ENCODE data around the gene NRCAM. TPM values are rescaled to one million over a fixed set of nuclear protein-coding genes. Genes with fewer than 3 reads are reported as not detected.

NRCAM gene
- total RNA-seq, 6 donors from 2014 or later, result 2.5 to 23.0 (median 5.0) TPM

- peaks cover 0 to 7% (median 1%) of the 10 kb centered on the region in 4 donors for H3K4me1 ChIP-seq
- H3K27me3 ChIP-seq, result no peaks in the 10 kb centered on the region
- no peaks in the 10 kb centered on the region for H3K9me3 ChIP-seq
- TF ChIP-seq EP300 (IDR thresholded peaks at IDR 0.05) (no peak), POLR2AphosphoS5 (IDR thresholded peaks at IDR 0.05) (no peak), POLR2A (IDR thresholded peaks at IDR 0.05) (no peak), CTCF (IDR thresholded peaks at IDR 0.05) (no peak)
- no peak for ATAC-seq (ENCODE audit: low FRiP score in 2 of 2)
- no peak for DNase-seq
- no peaks in the 10 kb centered on the region for H3K36me3 ChIP-seq
- no peak overlapping the region for H3K4me3 ChIP-seq
- 57 to 71% methylated on average over 6 of the region's 6 CpGs for WGBS, 2 donors
- H3K27ac ChIP-seq, result no peak overlapping the region
Measured at GRCh38 chr7:108307194-108307593, 149.0 kb downstream of the NRCAM start.

DNA sequence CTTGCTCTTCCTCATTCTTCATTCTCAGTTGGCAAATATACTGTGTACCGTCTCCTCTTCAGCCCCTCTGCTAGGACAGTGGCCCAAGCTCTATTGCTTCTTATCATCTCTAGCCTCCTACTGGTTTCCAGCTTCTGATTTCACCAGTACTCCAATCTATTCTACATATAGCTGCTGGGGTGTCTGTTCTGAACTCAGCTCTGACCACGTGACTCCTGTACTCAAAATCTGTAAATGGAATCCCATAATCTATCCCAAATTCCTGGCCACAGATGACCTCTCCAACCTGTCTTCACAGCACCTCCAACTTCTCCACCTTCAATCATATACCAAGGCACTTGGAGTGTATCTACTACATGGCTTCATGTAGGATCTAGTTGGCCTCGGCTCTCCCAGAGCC is 152.9 kb downstream of the NRCAM start:
- DNase-seq, result no peak
- peaks cover 0 to 4% (median 0%) of the 10 kb centered on the region in 4 donors for H3K4me1 ChIP-seq
- H3K36me3 ChIP-seq, result no peaks in the 10 kb centered on the region
- TF ChIP-seq CTCF (IDR thresholded peaks at IDR 0.05) (no peak), POLR2AphosphoS5 (IDR thresholded peaks at IDR 0.05) (no peak), POLR2A (IDR thresholded peaks at IDR 0.05) (no peak), EP300 (IDR thresholded peaks at IDR 0.05) (no peak)
- no peak for ATAC-seq (ENCODE audit: low FRiP score in 2 of 2)
- no peaks in the 10 kb centered on the region for H3K27me3 ChIP-seq
- H3K27ac ChIP-seq, result no peak overlapping the region
- 83% methylated on average over 3 of the region's 3 CpGs for WGBS, 2 donors
- H3K4me3 ChIP-seq, result no peak overlapping the region
- no peaks in the 10 kb centered on the region for H3K9me3 ChIP-seq

GRCh38 chr7:108301387-108301786 is 154.8 kb downstream of the NRCAM start:
- Histone ChIP-seq H3K9me3 (no peaks in the 10 kb centered on the region), H3K4me3 (no peak overlapping the region)
- 94% methylated on average over 2 of the region's 2 CpGs for WGBS, 2 donors

GRCh38 chr7:108299251-108299973 is 156.8 kb downstream of the NRCAM start:
- 65 to 77% methylated on average over 8 of the region's 8 CpGs for WGBS, 2 donors
- ATAC-seq (ENCODE audit: low FRiP score in 2 of 2), result no peak

More at GRCh38 chr7:108301387-108301786, 154.8 kb downstream of the NRCAM start:
- H3K36me3 ChIP-seq, result no peaks in the 10 kb centered on the region
- H3K27me3 ChIP-seq, result no peaks in the 10 kb centered on the region
- no peak for DNase-seq
- H3K27ac ChIP-seq, result no peak overlapping the region
- H3K4me1 ChIP-seq, result no peaks in the 10 kb centered on the region
- TF ChIP-seq EP300 (IDR thresholded peaks at IDR 0.05) (no peak), CTCF (IDR thresholded peaks at IDR 0.05) (no peak), POLR2AphosphoS5 (IDR thresholded peaks at IDR 0.05) (no peak), POLR2A (IDR thresholded peaks at IDR 0.05) (no peak)
- ATAC-seq (ENCODE audit: low FRiP score in 2 of 2), result no peak

More at GRCh38 chr7:108299251-108299973, 156.8 kb downstream of the NRCAM start:
- TF ChIP-seq POLR2AphosphoS5 (IDR thresholded peaks at IDR 0.05), result no peak
- no peak for TF ChIP-seq CTCF (IDR thresholded peaks at IDR 0.05)
- no peak for TF ChIP-seq POLR2A (IDR thresholded peaks at IDR 0.05)
- no peak for TF ChIP-seq EP300 (IDR thresholded peaks at IDR 0.05)
- no peak overlapping the region for H3K27ac ChIP-seq
- no peaks in the 10 kb centered on the region for H3K27me3 ChIP-seq
- no peak overlapping the region for H3K4me3 ChIP-seq
- no peaks in the 10 kb centered on the region for H3K36me3 ChIP-seq
- H3K9me3 ChIP-seq, result no peaks in the 10 kb centered on the region
- no peak for DNase-seq
- H3K4me1 ChIP-seq, result no peaks in the 10 kb centered on the region
